ENCODE measurements around the gene LRRC8D.

Gene LRRC8D

GRCh38 chr1:89834083-89834704, 13.4 kb downstream of the LRRC8D start:
- DNase-seq (ENCODE audit: low spot score) = no peak

DNA sequence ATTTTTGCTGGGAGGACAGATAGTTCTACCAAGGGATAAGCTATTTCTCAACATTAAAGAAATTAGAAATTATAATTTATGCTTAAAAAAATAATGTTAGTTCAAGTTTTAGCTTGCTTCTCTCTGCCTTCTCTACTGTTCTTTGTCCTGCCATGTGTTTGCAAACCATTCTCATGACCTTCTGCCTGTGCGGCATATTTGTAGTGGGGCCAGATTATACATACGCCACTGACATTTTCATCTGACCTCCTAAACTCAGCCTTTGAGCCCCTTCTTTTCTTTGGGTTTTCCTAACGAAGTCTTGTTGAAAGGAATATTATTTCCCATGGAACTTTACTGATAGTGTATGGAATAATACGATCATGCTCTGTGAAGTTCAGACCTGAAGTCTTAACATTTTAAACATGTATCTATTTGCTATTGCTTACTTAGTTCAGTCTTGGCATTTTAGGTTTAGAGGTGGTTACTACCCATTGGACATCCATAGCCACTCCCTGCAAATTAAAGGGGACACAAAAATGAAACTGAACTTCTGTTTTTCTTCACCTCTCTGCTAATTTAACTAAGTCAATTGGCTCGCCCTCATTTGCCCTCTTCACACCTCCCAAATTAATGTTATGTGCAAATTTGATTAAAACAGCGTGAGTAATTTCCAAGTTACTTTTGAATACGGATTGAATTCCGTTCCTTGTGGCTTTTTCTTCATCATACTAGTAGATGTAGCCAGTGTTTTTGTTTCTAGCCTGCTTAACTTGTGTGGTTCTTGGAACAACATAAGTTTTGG, 15.6 kb downstream of the LRRC8D start:
- DNase-seq (ENCODE audit: low spot score) = no peak

DNA sequence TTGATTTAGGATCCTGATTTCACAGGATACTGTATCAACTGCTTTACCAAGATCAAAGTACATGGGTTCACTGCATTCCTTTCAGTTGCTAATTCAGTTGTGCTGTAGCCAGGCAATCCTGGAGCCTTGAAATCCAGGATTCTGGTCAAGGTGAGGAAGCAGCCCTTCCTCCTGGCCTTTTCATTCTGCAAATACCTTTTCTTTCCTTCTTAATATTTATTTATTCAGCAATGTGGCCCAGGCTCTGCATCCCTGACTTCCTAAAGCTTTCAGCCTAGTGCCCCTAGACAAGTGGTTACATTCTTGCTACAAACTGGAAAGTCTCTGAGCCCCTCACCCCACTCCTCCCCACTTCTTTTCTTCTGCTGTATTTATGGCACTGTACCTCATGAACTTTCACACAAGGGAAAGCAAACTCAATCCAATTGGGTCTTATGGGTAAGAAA, 16.2 kb downstream of the LRRC8D start:
- no peak for DNase-seq (ENCODE audit: low spot score)

DNA sequence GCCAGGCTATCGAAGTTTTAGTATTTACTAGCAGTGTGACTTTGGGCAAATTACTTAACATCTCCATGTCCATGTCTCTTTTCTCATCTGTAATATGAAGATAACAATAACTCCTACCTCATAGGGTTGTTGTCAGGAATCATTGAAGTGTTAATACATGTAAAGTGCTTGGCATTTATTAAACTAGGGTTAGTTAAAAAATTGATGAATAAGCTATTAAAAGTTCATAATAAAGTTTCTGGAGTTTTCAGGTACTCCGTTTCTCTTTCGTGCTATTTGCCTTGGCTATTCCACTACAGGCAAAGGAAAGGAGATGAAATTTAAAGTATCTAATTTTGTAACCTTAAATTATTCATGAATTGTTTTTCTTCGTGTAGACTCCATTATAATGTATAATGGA, 16.7 kb downstream of the LRRC8D start:
- DNase-seq (ENCODE audit: low spot score) = no peak

GRCh38 chr1:89839516-89839915, 18.7 kb downstream of the LRRC8D start:
- DNase-seq (ENCODE audit: low spot score) = no peak

- DNase-seq (ENCODE audit: low spot score) = no peak
Observed at GRCh38 chr1:89841507-89841906, 20.7 kb downstream of the LRRC8D start.

DNA sequence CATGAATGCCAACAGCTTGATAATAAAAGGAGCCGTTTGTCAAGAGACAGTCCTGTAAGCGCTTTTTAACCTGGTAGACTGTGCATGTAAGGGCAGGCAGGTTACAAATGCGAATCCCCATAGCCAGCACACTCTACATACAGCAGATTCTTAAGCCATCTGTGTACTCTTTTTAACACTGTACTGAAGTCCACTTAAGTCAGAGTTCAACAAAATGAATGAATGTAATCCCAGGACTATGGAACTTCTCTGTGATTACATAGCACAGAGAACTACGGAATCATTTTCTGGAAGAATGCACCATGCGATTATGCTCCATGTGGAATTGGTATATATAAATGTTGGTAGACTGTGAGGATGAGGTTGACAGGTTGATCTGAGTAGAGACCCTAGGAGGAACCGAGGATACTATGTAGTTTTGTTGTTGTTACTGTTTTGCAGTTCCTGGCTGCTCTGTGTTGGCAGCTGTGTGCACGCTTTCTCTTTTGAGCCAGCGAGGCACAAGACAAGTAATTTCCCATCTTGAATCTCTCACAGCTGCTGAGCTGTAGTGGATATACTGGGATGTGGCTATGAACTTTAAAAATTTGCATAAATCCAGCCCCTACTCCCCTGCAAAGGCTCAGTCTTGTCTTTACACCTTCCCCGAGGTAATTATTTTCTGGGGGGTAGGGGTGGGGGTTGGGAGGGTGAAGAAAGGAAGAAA, 21.9 kb downstream of the LRRC8D start:
- DNase-seq (ENCODE audit: low spot score) = no peak

DNA sequence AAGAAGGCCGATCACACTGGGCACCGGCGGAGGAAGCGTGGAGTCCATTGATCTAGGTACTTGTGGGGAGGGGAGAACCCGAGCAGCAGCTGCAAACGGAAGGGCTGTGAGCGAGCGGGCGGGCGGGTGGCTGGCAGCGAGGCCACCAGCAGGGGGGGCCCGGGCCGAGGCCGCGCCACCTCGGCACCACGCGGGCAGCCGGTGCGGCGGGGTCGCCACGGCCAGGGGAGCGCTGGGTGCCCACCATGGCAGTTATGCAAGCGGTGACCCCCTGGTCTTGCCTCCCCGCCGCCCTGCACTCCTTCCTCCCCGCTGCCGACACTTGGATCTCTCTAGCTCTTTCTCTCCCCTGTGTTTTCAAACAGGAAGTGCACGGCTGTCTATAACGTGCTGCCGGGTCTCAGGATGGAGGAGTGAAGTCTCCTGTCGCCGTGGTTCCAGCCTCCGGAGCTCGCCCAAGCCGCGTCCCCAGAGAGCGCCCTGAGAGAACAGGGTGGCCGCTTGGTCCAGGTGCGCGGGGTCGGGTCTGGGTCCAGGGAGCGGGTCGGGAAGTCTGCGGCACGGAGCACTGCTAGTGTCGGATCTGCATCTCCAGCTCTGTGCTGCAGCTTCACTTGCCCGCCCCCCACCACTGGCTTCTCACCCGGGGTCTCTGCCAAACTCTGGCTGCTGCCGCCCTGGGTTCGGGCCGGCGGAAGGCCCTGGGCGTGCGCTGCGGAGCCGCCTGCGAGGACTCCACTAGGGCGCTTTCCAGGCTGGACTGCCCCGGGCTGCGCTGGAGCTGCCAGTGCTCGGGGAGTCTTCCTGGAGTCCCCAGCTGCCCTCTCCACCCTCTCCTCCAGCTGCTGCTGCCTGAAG, 22.7 kb downstream of the LRRC8D start:
- no peak for DNase-seq (ENCODE audit: low spot score)

DNA sequence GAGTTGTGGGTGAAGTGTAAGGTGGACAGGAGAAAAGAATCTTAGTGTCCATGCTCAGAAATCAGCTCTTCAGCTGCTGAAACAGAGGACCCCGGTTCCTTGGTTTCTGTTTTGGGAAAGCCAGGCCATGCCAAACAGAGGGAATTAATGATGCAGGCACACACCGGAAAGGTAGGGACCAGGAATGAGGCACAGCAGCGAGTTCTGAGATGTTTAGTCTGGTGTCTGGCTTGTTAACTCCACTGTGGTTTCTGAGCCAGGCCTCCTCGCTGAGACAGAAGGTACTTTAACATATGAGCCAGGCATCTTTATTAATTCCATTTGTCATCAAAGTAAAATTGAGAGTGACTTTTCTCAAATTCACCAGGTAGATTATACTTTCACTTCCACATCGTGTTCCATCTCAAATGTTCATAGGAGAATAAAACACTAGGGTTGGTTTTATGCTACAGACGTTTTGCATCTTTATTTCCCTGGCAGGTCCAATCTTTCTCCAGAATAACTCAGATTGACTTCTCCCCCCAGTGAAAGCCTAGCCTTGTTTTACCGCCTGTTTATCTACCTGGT, 23.5 kb downstream of the LRRC8D start:
- DNase-seq (ENCODE audit: low spot score) = no peak

DNA sequence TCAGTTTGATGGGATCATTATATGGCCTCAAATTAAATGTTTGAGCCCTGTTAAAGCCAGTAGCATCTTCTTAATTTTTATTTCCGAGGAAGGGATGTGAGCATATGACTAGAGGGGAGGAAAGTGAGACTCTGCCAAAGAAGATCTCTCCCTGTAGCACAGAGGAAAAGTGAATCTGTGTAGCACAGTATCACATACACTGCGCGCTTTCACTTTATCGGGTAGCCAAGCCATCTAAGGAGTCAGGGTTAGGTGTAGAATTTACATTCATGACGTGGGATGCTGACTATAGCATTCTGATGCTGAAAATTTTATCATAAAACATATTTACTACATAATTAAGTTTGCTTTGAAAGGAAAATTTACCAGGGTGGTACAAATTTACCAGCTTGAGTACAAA, 24.0 kb downstream of the LRRC8D start:
- no peak for DNase-seq (ENCODE audit: low spot score)

- DNase-seq (ENCODE audit: low spot score) = no peak
Observed at GRCh38 chr1:89847191-89847729, 26.4 kb downstream of the LRRC8D start.

GRCh38 chr1:89850844-89851415, 30.1 kb downstream of the LRRC8D start:
- no peak for DNase-seq (ENCODE audit: low spot score)

- no peak for DNase-seq (ENCODE audit: low spot score)
Observed at GRCh38 chr1:89854140-89854539, 33.3 kb downstream of the LRRC8D start.

GRCh38 chr1:89855413-89856123, 34.7 kb downstream of the LRRC8D start:
- no peak for DNase-seq (ENCODE audit: low spot score)

GRCh38 chr1:89863165-89863830, 42.5 kb downstream of the LRRC8D start:
- DNase-seq (ENCODE audit: low spot score) = no peak

- no peak for DNase-seq (ENCODE audit: low spot score)
Observed at GRCh38 chr1:89865498-89866382, 44.9 kb downstream of the LRRC8D start.

DNA sequence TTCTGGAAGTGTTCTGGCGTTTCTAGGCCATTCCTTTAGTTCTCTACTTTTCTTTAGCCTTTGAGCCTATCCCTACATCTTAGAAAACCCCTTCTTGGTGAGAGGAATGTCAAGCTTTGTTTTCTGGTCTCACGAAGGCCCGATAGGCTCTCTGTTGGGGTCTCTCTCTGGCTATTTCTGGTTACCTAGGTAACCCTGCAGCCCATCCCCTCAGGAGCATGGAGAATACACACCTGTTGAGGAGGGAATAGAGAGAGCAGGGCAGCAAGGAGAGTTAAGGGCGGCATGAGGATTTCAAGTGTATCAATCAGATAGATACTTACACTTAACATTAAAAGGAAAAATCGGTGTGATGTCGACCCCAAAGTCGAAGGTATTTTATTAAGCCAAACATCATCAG, 45.7 kb downstream of the LRRC8D start:
- DNase-seq (ENCODE audit: low spot score) = no peak

DNA sequence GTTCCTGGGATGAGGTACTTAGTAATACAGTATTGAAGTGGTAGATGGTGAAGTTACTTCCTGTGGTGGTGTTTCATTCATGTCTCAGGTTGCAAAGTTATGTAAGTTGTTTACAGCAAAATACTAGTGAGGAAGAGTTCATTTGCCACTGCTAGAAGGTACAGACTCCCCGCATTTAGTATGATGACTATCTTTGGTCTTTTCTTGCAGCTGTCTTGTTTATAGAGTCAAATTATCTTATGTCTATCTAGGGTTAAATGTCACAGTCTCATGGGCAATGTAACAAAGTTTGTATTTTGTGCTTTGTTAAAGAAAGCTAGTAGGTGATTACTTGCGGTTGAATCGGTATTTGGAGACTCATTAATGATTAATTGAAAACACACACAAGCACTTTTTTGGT, 50.2 kb downstream of the LRRC8D start:
- DNase-seq (ENCODE audit: low spot score) = no peak

Measured in HuH-7.5 (cell line).